ENCODE measurements around the gene CARD14. TPM values are rescaled to one million over a fixed set of nuclear protein-coding genes. Genes with fewer than 3 reads are reported as not detected.

CARD14 gene
- total and polyA plus RNA-seq, 2 experiments from 2014 or later: 0.08 to 0.52 TPM

DNA sequence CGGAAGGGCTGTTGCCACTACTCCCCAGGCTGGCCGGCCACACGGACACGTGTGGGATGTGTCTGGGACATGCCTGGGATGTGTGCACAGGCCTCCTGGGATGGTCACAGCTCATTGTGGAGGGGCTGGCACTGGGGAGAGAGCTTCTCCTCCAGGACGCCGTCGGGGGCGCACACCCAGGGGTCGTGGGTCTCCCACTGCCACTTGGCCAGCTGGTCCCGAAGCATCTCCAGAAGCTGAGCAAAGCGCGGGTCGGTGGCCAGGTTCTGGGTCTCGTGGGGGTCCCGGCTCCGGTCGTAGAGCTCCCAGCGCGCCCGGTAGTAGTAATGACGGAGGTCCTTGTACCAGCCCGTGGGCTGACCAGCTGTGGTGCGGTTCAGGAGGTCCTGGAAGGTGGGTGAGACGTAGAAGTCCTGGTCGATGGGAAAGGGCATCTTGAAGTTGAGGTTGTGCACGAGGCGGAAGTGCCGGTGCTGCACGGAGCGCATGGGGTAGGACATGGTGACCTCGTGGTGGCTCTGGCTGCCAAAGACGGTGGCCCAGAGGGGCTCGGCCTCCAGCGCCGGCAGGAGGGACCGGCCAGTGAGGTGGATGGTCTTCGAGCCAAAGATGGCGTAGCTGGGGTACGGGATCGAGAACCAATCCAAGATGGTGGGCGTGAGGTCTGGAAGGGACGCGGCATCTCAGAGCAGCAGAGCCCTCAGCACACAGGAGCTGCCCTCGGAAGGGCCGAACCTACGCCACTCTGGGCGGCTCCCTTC is 40.7 kb downstream of the CARD14 start (continued):
- TF ChIP-seq, protein P1, sequence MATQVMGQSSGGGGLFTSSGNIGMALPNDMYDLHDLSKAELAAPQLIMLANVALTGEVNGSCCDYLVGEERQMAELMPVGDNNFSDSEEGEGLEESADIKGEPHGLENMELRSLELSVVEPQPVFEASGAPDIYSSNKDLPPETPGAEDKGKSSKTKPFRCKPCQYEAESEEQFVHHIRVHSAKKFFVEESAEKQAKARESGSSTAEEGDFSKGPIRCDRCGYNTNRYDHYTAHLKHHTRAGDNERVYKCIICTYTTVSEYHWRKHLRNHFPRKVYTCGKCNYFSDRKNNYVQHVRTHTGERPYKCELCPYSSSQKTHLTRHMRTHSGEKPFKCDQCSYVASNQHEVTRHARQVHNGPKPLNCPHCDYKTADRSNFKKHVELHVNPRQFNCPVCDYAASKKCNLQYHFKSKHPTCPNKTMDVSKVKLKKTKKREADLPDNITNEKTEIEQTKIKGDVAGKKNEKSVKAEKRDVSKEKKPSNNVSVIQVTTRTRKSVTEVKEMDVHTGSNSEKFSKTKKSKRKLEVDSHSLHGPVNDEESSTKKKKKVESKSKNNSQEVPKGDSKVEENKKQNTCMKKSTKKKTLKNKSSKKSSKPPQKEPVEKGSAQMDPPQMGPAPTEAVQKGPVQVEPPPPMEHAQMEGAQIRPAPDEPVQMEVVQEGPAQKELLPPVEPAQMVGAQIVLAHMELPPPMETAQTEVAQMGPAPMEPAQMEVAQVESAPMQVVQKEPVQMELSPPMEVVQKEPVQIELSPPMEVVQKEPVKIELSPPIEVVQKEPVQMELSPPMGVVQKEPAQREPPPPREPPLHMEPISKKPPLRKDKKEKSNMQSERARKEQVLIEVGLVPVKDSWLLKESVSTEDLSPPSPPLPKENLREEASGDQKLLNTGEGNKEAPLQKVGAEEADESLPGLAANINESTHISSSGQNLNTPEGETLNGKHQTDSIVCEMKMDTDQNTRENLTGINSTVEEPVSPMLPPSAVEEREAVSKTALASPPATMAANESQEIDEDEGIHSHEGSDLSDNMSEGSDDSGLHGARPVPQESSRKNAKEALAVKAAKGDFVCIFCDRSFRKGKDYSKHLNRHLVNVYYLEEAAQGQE (IDR thresholded peaks at IDR 0.05; ENCODE audit: unreplicated experiment): no peak

DNA sequence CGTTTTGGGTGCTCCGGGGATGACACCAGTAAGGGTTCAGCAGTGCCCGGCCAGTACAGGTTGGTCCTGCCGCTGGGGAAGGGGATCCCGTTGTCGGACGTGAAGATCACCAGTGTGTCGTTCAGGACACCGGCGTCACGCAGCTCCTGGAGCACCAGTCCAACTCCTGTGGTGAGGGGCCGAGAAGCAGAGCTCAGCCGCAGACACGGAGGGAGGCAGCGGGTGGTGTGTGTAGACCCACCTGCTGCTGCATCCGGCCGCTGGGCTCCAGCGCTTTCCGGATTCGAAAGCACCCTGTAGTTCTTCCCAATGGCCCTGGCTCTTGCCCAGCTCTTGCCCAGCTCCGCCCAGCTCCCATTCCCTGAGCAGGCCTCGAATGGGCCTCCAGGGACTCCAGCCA is 42.3 kb downstream of the CARD14 start:
- no peak overlapping the region for H3K4me2 ChIP-seq
- no peaks in the 10 kb centered on the region; the same call in 1 of the 2 replicates for H3K36me3 ChIP-seq (ENCODE audit: insufficient read depth)
- no peaks in the 10 kb centered on the region for H3K4me1 ChIP-seq (ENCODE audit: insufficient read depth)
- H3K27ac ChIP-seq (ENCODE audit: low read depth): no peak overlapping the region
- no peak for ATAC-seq
- H2AFZ ChIP-seq: no peak overlapping the region
- H3F3A ChIP-seq (replicated peaks; ENCODE audit: low read depth): no peaks in the 10 kb centered on the region
- Mint-ChIP-seq H3K36me3 (ENCODE audit: low read depth) (peaks cover 20% of the 10 kb centered on the region), H3K4me1 (no peaks in the 10 kb centered on the region), H3K4me3 (no peak overlapping the region), H3K9me3 (no peaks in the 10 kb centered on the region), H3K27ac (no peak overlapping the region), H3K27me3 (ENCODE audit: insufficient read depth, low read depth, poor library complexity) (peaks cover 9% of the 10 kb centered on the region)
- no peaks in the 10 kb centered on the region for H3K27me3 ChIP-seq (ENCODE audit: insufficient read depth)
- no peaks in the 10 kb centered on the region for H4K20me1 ChIP-seq (replicated peaks; ENCODE audit: insufficient read depth)
- no peak overlapping the region for H3K4me3 ChIP-seq
- no peaks in the 10 kb centered on the region for H3K9me2 ChIP-seq (ENCODE audit: insufficient read depth)
- DNase-seq (ENCODE audit: low spot score): no peak
- H3K79me2 ChIP-seq (replicated peaks; ENCODE audit: insufficient read depth): no peaks in the 10 kb centered on the region
- TF ChIP-seq POLR2AphosphoS5 (IDR thresholded peaks at IDR 0.05; ENCODE audit: low read depth) (no peak), ZNF331 (CRISPR knock-in tag; IDR thresholded peaks at IDR 0.05; ENCODE audit: low read depth) (no peak), ZNF114 (CRISPR knock-in tag; IDR thresholded peaks at IDR 0.05) (no peak), STAT1 (IDR thresholded peaks at IDR 0.05; ENCODE audit: unreplicated experiment) (no peak), NANOG (IDR thresholded peaks at IDR 0.05; ENCODE audit: borderline replicate concordance) (no peak), CREB1 (CRISPR knock-in tag; IDR thresholded peaks at IDR 0.05; ENCODE audit: low read depth) (no peak), EZH2 (IDR thresholded peaks at IDR 0.05; ENCODE audit: low read depth, unreplicated experiment) (no peak), EZH2phosphoT487 (IDR thresholded peaks at IDR 0.05; ENCODE audit: unreplicated experiment) (no peak), JUNB (IDR thresholded peaks at IDR 0.05; ENCODE audit: unreplicated experiment) (no peak)
- TF ChIP-seq, protein P1 (IDR thresholded peaks at IDR 0.05; ENCODE audit: unreplicated experiment): no peak
- TF ChIP-seq, protein P2, sequence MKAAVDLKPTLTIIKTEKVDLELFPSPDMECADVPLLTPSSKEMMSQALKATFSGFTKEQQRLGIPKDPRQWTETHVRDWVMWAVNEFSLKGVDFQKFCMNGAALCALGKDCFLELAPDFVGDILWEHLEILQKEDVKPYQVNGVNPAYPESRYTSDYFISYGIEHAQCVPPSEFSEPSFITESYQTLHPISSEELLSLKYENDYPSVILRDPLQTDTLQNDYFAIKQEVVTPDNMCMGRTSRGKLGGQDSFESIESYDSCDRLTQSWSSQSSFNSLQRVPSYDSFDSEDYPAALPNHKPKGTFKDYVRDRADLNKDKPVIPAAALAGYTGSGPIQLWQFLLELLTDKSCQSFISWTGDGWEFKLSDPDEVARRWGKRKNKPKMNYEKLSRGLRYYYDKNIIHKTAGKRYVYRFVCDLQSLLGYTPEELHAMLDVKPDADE (IDR thresholded peaks at IDR 0.05): no peak
- TF ChIP-seq, protein P3, sequence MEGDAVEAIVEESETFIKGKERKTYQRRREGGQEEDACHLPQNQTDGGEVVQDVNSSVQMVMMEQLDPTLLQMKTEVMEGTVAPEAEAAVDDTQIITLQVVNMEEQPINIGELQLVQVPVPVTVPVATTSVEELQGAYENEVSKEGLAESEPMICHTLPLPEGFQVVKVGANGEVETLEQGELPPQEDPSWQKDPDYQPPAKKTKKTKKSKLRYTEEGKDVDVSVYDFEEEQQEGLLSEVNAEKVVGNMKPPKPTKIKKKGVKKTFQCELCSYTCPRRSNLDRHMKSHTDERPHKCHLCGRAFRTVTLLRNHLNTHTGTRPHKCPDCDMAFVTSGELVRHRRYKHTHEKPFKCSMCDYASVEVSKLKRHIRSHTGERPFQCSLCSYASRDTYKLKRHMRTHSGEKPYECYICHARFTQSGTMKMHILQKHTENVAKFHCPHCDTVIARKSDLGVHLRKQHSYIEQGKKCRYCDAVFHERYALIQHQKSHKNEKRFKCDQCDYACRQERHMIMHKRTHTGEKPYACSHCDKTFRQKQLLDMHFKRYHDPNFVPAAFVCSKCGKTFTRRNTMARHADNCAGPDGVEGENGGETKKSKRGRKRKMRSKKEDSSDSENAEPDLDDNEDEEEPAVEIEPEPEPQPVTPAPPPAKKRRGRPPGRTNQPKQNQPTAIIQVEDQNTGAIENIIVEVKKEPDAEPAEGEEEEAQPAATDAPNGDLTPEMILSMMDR (conservative IDR thresholded peaks at IDR 0.05; ENCODE audit: low read depth in 2 of 2): no peak
